ELR (cell line): ENCODE measurements around the gene NECTIN4.

Experiments used
- DNase-seq: peaks from one replicate; pipeline ENCODE4 v3.0.0-alpha.2; 2015; ENCODE audit warnings: low read depth

The NECTIN4 gene

GRCh38 chr1:161111527-161111926 lies 22.2 kb upstream of the NECTIN4 start:
- DNase-seq: no peak

GRCh38 chr1:161111117-161111516 lies 21.8 kb upstream of the NECTIN4 start:
- DNase-seq: no peak

- DNase-seq: no peak
These were observed 17.1 kb upstream of the NECTIN4 start for GRCh38 chr1:161106431-161106830.

- no peak for DNase-seq
These were observed 11.2 kb upstream of the NECTIN4 start for GRCh38 chr1:161100556-161100955.

- no peak for DNase-seq
These were observed 9.9 kb upstream of the NECTIN4 start for GRCh38 chr1:161099090-161099802.

DNA sequence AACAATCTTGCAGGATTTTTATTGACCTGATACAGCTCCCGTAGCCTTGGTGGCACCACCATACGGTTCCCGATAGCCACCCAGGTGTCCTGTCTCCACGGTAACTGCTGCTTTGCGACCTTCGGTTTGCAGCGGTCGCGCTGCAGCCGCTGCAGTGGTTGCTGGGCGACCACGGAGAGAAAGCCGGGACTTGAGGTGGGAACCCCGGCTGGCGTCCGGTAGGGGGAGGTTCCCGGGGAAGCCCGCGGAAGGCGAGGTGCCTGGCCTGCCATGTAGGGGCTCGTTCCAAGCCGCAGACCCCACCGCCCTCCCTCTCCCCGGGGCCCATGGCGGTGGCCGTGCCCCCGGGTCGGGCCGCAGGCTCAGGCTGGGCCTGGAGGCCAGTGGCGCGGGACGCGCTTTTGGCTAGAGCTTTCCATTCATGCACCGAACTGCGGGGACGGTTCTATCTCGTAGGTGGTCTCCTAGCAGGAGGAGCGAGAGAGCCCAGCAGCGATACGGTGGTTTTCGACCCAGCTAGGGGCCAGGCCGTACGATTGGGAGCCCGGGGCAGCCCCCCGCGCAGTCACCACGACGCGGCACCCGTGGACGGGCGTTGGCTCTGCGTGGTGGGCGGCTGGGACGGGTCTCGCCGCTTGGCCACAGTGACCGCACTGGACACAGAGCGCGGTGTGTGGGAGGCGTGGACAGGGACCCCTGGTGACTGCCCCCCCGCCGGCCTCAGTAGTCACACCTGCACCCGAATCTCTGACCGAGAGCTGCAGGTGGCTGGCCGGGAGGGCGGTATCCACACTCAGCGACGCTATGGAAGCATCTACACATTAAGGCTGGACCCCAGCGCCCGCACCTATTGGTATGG lies 9.1 kb upstream of the NECTIN4 start, which contains the start of gene KLHDC9:
Gene KLHDC9 (plus strand): TSS at position 152 of the 859 bp plus-strand sequence. CDS start 175 bp downstream, at position 327.
- DNase-seq: peak; percentile 89

DNA sequence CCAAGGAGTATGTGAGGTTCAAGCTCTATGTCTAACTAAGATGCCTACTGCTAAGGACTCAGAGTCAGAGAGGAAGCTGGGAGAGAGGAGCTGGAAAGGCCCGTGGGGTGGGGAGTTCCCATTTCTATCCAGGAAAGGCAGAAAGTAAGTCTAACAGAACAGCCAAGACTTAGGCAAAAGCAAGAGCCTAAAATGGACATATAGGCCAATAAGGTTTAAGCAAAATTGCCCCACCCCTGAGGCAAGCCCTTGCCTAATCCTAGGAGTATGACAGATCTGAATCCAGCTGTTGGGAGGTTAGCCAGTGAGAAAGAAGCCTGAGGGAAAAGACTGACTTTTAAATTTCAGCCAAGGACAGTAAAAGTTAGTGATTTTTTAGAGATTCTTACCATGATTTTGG lies 7.2 kb upstream of the NECTIN4 start:
- DNase-seq: no peak

- no peak for DNase-seq
These were observed 6.7 kb upstream of the NECTIN4 start for GRCh38 chr1:161096015-161096414.

DNA sequence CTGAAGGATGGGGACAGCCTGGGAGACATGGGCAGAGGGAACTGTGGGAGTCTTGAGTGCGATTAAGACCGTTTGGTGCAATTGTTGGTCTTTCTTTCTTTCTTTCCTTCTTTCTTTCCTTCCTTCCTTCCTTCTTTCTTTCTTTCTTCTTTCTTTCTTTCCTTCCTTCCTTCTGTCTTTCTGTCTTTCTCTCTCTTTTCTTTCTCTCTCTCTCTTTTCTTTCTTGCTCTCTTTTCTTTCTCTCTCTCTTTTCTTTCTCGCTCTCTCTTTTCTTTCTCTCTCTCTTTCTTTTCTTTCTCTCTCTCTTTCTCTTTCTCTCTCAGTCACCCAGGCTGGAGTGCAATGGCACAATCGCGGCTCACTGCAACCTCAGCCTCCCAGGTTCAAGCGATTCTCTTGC lies 5.9 kb upstream of the NECTIN4 start:
- DNase-seq: no peak

GRCh38 chr1:161094481-161094880 lies 5.1 kb upstream of the NECTIN4 start:
- DNase-seq: no peak

DNA sequence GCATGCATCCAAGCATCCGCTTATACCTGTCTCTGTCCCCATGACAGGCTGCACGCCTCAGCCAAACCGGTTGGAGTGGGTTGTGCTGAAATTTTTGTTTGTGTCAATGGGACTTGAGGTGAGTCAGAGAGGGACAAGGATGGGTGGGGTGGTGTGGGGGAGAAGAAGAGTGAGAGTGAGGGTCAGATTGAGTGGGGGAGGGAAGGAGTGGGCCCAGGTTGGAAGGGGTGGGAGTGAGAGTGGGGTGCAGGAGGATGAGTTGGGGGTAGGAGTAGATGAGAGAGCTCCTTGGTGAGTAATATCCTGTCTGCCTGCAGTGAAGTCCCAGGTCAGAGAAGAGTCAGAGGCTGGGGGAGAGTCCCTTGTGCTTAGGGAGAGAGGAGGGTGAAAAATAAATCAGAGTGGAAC lies 3.3 kb upstream of the NECTIN4 start:
- DNase-seq: peak; percentile 78

DNA sequence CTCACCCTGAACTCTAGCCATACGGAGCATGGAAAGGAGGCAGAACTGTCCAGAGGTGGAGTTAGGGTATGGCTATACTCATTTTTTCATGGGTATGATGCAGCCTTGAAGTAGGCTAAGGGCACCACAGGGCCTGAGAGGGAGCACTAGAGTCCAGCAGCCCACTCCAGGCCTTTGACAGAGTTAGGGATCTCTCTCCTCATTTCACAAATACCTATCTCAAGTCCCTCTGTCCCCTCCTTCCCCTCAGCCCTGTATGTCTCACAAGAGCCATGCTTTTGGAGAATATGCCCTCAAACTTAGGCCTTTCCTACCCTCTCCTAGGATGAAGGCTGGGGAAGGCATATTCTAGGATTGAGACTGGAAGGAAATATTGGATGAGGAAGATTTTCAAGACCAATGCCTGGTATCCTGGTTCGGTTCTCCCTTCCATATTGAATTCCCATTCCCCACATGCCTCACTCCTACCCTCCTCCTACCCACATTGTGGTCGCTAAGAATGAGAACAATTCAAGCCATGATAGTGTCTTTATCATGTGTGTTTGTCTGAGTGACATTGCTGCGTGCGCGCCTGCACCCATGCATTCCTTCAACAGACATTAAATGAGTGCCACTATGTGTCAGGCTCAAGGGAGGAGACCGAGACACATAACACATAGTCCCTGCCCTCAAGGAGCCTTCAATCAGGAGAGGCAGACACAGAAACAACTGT lies 2.6 kb upstream of the NECTIN4 start:
- DNase-seq: no peak

DNA sequence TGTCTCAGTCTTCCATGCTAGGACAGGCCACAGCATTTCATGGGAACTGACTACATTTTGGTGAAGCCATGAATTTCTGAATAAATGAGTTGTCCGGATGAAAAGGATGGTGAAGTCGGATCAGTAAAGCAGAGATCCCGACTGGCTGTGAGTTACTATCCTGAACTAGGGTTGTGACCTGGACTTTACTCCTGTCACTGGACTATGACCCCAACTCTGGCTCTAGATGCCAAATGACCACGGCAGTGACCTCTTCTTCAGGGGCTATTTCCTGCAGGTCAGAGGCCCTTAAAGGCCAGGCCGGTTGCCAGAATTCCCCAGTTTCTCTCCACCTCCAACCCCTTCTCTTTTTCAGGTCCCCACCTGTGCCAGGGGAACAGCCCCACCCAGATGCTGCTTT lies 1.7 kb upstream of the NECTIN4 start:
- DNase-seq: no peak

- DNase-seq: no peak
These were observed 1.3 kb upstream of the NECTIN4 start for GRCh38 chr1:161090617-161091016.

GRCh38 chr1:161089938-161090337 lies 580 bp upstream of the NECTIN4 start:
- no peak for DNase-seq

DNA sequence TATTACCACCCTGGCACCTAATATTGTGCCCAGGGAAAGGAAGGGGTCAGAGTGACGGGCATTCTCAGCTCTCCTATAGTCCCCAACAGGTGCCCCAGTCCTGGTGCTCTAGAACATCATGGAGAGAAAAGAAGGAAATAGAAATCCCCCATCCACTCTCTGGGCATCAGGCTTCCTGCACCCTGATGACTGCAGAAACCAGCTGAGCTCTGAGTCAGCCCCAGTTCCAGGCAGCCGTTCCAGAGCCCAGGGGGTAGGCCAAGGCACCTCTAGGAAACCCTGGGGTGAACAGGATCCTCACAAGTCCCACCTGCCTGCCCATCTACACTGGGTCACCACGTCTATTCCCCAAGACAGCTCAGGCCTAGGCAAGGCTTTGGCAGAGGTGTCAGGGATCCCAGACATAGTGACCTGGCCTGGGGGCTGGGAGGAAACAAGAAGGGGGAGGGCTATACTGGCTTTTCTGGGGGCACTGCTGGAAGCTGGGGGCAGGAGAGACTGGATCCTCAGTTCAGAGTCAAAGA lies 709 bp downstream of the NECTIN4 start:
- peak; percentile 72 for DNase-seq

DNA sequence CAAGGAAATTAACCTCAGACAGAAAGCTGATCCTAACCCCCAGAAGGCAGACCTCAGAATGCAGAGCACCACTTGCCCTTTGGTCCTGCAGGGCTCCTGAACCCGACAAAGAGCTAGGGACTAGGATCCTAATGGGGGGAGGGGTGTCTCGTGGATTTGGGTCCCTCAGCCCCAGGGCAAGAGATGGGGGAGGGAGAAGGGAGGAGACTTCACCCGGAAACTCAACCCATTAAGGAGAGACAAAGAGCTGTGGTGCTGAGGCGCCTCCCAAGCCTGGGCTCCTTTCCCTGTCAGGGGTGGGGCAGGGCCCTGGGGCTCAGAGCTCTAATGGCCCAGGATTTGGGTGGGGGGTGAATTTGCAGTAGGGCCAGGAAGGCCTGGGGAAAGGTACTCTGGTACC lies 2.9 kb downstream of the NECTIN4 start:
- DNase-seq: no peak

DNA sequence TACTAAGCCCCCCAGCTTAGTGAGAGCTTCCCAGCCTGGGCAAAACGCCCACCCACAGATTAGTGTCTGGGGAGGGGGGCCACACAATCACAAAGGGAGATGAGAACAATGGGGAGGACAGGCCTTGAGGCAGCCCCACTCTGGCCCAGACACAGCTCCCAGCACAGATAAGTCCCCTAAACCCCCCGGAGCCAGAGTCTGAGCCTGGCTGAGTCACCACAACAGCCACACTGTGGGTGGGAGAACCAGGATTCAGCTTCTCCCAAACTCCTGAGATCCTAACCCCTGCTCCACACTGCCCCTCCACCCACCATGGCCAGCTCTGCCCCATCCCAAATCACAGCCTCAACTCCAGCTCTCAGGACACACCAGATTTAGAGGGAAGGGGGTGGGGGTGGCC lies 4.2 kb downstream of the NECTIN4 start:
- peak; percentile 61 for DNase-seq

- no peak for DNase-seq
These were observed 4.8 kb downstream of the NECTIN4 start for GRCh38 chr1:161084597-161084988.

DNA sequence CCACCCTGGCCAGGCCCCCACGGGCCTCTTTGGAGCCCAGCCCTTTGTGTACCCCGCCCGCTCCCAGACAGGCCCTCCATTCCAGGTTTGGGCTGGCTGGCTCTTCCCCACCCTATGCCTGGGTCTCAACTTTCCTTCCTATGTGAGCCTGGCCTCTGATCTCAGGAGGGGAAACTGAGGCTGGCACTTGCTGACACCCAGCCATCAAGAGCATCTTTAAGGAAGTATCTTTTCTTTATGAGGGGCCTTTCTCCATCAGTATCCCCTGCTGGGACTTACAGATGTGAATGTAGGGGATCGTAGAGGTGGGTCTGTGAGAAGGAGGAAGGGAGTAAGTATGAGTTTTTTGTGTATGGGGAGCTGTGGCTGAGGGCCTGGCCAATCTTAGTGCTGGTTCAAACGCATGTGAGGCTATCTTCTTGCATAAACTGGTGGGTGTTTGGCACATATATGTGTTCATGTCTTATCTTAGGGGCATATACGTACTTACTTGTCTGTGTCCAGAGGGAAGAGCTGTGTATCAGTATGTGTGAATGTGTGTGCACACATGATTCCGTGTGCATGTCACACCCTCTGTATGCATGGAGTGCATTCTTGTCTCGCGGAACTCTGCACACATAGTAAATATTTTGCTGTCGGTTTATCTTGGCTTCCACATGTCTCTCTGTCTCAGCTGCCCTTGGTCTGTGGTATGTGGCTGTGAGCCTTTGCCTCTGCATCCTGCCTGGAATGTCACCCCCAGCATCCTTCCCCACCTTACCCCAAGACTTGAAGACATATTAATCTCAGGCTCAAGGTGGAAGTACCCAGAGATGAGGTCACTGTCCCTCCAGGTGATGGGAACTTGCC lies 5.4 kb downstream of the NECTIN4 start:
- DNase-seq: no peak

DNA sequence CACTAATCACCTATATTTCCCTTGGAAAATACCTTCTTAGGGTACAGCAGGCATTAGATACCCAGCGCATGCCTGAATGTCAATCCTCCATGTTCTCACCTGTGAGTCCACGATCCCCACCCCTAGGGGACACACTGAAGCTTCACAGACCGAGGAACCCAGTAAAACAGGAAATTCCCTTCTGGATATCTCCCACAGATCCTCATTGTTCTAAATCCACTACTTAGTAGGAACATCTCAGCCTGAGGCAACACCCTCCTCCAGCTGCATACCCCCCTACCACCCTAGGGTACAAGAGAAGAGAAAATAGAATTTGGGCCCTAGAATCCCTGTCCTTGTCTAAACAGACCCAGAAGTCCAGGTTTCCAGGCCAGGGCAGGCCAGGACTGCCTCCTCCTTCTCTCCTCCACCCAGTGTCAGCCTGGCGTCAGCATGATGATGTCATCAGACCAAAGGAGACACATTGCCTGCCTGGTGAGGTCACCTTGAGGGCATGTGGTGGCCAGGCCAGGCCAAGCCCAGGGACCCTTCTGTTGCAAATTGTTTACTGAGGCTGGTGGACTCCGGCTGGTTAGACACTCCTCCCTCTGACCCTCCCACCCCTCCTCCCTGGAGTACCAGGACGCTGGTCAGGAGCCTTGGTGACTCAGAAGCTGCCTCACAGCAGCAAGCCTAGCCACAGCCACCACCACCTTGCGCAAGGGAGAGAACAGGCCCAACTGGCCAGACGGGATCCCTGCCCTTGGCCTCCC lies 6.2 kb downstream of the NECTIN4 start:
- DNase-seq: peak; percentile 97
